ENCODE results near the gene PPARA.

PPARA gene

DNA sequence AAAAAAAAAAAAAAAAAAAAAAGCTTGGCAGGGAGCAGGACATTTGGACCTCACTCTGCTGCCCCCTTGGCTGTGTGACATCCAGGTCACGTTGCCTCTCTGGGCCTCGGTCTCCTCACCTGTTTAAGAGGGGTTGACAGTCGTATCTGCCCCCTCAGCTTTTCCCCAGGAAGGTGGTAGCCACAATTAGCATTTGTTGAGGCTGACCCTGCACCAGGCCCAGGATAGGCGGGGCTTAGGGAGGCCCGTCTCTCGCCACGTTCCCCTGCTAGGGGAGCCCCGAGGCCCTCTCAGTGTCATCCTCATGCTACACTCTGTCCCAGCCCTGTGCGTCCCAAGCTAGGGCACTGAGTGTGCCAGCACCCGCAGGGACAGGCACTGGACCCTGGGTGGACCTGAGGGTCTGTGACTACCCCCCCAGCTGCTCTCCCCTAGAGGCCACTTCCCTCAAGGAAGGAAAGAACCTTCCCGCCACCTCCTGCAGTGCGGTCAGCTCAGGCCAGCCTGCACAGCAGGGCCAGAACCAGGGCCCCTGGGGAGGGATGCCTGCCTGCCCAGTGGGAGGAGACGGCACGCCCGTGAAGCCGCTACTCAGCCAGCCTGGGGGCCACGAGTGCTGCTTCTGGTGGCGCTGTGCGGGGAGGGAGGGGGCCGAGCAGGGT lies 38.5 kb upstream of the PPARA start:
- no peak for TF ChIP-seq Cebpa-rat (IDR thresholded peaks at IDR 0.05)
- peaks cover 13 to 65% (median 39%) of the 10 kb centered on the region in 10 experiments; a peak in 19 of 20 replicates for H3K4me1 ChIP-seq
- H3K27ac ChIP-seq: peak overlapping the region in 1 of 11 experiments; percentile 20; a peak in 1 of 22 replicates
- H3K9me3 ChIP-seq (replicated peaks in 1 of 11): no peaks in the 10 kb centered on the region
- peaks cover 0 to 7% (median 0%) of the 10 kb centered on the region in 11 experiments; a peak in 1 of 22 replicates for H3K27me3 ChIP-seq
- H3K9ac ChIP-seq: peak overlapping the region in 3 of 11 experiments; percentile 17 to 44 (median 27); a peak in 3 of 22 replicates
- H3K36me3 ChIP-seq: peaks cover 0 to 31% (median 0%) of the 10 kb centered on the region in 11 experiments; a peak in 4 of 22 replicates
- H3K4me3 ChIP-seq: no peak overlapping the region
- H4K20me1 ChIP-seq: peaks cover 0 to 77% (median 7%) of the 10 kb centered on the region in 11 experiments; a peak in 8 of 22 replicates
- peak overlapping the region in 10 of 11 experiments; percentile 26 to 56 (median 38); a peak in 18 of 22 replicates for H3K4me2 ChIP-seq

DNA sequence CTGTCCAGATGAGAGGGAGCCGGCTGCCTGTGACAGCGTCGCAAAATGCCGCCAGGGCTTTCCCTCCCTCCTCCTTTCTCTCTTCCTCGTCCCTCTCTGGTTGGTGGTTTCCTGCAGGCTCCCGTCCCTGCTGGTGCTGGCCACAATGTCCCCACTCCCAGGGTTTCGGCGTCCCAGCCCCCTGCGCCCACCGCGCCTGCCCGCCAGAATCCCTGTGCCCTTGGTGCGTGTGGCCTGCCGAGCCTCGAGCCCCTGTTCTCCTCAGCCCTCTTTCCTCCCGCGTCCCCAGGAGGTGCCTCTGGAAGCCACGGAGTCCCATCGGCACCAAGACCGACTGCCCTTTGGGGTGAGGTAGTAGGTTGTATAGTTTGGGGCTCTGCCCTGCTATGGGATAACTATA lies 37.9 kb upstream of the PPARA start:
- H3K4me3 ChIP-seq: no peak overlapping the region
- peaks cover 0 to 7% (median 0%) of the 10 kb centered on the region in 11 experiments; a peak in 1 of 22 replicates for H3K27me3 ChIP-seq
- H3K4me2 ChIP-seq: peak overlapping the region in 9 of 11 experiments; percentile 32 to 56 (median 42); a peak in 14 of 22 replicates
- peak overlapping the region in 3 of 11 experiments; percentile 11 to 44 (median 27); a peak in 1 of 22 replicates for H3K9ac ChIP-seq
- H3K27ac ChIP-seq: no peak overlapping the region; a peak in 1 of 22 replicates
- peaks cover 0 to 71% (median 7%) of the 10 kb centered on the region in 11 experiments; a peak in 8 of 22 replicates for H4K20me1 ChIP-seq
- H3K9me3 ChIP-seq (replicated peaks in 1 of 11): no peaks in the 10 kb centered on the region
- H3K4me1 ChIP-seq: peaks cover 16 to 68% (median 44%) of the 10 kb centered on the region in 10 experiments; a peak in 19 of 20 replicates
- H3K36me3 ChIP-seq: peaks cover 0 to 25% (median 0%) of the 10 kb centered on the region in 11 experiments; a peak in 4 of 22 replicates
- no peak for TF ChIP-seq Cebpa-rat (IDR thresholded peaks at IDR 0.05)

DNA sequence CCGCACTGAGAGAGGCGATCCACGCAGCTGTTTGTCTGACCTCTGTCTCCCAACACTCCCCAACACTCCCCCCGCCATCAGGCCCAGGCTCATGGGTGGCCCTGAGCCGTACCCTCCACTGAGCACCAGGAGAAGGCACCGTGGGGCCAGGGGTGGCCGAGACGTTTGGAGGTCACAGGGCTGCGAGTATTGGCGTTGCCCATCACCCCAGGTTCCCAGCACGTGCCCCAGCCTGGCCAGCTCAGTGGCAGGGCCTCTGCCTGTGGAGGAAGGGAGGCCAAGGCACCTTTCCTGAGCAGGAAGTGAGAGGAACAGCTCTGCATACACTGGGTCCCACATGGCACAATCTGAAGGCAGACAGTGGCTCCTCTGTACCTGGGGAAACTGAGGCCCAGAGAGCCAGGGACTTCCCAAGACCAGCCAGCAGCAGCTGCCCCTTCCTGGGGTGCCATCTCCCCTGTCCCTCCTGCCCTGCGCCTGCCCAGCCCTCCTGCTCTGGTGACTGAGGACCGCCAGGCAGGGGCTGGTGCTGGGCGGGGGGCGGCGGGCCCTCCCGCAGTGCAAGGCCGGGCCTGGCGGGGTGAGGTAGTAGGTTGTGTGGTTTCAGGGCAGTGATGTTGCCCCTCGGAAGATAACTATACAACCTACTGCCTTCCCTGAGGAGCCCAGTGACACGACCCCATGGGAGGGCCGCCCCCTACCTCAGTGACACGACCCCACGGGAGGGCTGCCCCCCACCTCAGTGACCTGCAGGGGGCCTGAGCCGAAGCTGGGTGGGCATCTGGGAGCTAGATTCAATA lies 37.0 kb upstream of the PPARA start:
- peaks cover 0 to 24% (median 0%) of the 10 kb centered on the region in 11 experiments; a peak in 4 of 22 replicates for H3K36me3 ChIP-seq
- H3K27ac ChIP-seq: peak overlapping the region in 1 of 11 experiments; percentile 6; a peak in 1 of 22 replicates
- no peaks in the 10 kb centered on the region for H3K9me3 ChIP-seq (replicated peaks in 1 of 11)
- H3K9ac ChIP-seq: peak overlapping the region in 4 of 11 experiments; percentile 4 to 15 (median 8); a peak in 3 of 22 replicates
- peaks cover 0 to 7% (median 0%) of the 10 kb centered on the region in 11 experiments; a peak in 1 of 22 replicates for H3K27me3 ChIP-seq
- no peak overlapping the region for H3K4me3 ChIP-seq
- H3K4me2 ChIP-seq: 0 out of 22 replicates have a peak overlapping the region, but pooled peaks of 1 of the 11 experiments have one; percentile 2
- peaks cover 0 to 63% (median 7%) of the 10 kb centered on the region in 11 experiments; a peak in 8 of 22 replicates for H4K20me1 ChIP-seq
- no peak for TF ChIP-seq Cebpa-rat (IDR thresholded peaks at IDR 0.05)
- peaks cover 22 to 71% (median 47%) of the 10 kb centered on the region in 10 experiments for H3K4me1 ChIP-seq

DNA sequence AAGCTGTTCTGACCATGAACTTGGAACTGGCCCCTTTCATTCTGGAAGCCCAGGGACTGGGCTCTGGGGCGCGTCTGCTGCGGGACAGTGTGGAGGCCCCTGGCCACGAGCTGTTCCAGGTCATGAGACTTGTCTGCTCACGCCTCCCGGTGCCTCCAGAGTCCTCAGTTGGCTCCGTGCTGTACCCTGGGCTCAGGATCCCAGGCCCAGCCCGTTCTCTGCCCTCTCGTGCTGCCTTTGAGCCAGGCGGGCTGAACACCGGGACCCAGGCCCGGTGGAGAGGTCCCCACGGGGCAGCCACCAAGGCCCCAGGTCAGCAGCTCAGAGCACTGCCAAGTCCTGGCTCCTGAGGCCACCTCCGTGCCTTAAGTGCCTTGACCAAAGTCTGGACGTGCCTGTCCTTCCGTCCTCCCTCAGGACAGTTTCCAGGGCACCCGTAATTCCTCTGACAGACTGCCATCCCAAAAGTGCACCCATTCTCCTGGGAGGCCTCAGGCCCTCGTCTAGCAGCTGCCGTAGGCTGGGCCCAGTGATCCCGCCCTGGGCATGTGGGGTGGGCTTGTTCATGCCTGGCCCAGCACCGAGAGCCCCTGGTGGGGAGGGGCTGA lies 36.3 kb upstream of the PPARA start:
- H3K9me3 ChIP-seq (replicated peaks in 1 of 11): no peaks in the 10 kb centered on the region
- peaks cover 29 to 71% (median 51%) of the 10 kb centered on the region in 10 experiments for H3K4me1 ChIP-seq
- H3K36me3 ChIP-seq: peaks cover 0 to 22% (median 0%) of the 10 kb centered on the region in 11 experiments; a peak in 3 of 22 replicates
- peaks cover 0 to 7% (median 0%) of the 10 kb centered on the region in 11 experiments; a peak in 1 of 22 replicates for H3K27me3 ChIP-seq
- H3K27ac ChIP-seq: peak overlapping the region in 1 of 11 experiments; percentile 1; a peak in 1 of 22 replicates
- TF ChIP-seq Cebpa-rat (IDR thresholded peaks at IDR 0.05): no peak
- H3K4me3 ChIP-seq: no peak overlapping the region
- no peak overlapping the region for H3K4me2 ChIP-seq
- H4K20me1 ChIP-seq: peaks cover 0 to 56% (median 7%) of the 10 kb centered on the region in 11 experiments; a peak in 8 of 22 replicates
- H3K9ac ChIP-seq: peak overlapping the region in 3 of 11 experiments; percentile 1 to 47 (median 27); a peak in 1 of 22 replicates

DNA sequence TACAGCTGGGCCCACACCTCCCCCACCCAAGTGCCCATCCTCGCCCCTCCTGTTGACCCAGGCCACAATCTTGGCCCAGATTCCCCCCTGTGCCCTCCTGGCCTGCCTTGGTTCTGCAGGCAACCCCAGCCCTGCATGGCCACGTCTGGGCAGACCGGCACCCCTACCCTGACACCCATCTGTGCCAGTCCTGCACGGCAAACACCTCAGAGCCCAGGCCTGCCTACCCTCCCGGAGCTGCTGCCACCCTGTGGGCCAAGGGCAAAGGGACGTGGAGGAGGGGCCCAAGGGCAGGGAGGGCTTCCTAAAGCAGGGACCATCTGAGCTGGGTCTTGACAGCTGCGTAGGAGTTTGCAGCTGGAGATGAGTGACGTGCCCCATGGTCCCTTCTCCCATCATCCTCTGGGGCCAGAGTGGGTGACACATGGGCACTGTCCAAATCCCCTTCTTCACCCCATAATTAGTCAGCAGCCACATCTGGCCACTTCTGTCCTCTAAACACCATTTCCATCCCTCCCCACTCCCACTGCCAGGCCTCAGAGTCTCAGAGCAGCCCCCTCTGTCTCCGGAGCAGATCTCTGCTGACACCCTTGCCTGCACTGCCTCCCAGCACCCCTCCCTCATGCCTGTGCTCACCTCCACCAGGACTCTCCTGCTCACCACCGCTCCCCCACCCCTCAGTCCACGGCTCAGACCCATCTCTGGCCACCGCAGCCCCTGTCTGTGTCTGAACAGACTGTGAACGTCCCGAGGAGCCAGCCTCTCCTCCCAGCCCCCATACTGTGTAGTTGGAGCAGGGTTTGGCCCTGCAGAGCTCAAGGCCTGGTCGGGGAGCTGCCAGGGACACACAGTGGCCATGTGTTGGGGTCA lies 35.6 kb upstream of the PPARA start:
- Histone ChIP-seq H3K4me1 (peaks cover 37 to 73% (median 59%) of the 10 kb centered on the region in 10 experiments), H3K27ac (0 out of 22 replicates have a peak overlapping the region, but pooled peaks of 1 of the 11 experiments have one; percentile 1), H4K20me1 (peaks cover 0 to 48% (median 6%) of the 10 kb centered on the region in 11 experiments; a peak in 6 of 22 replicates), H3K4me2 (no peak overlapping the region), H3K9me3 (replicated peaks in 1 of 11) (no peaks in the 10 kb centered on the region), H3K27me3 (peaks cover 0 to 7% (median 0%) of the 10 kb centered on the region in 11 experiments; a peak in 1 of 22 replicates), H3K36me3 (peaks cover 0 to 14% (median 0%) of the 10 kb centered on the region in 11 experiments; a peak in 3 of 22 replicates), H3K4me3 (no peak overlapping the region), H3K9ac (peak overlapping the region in 3 of 11 experiments; percentile 7 to 27 (median 11); a peak in 1 of 22 replicates)
- TF ChIP-seq Cebpa-rat (IDR thresholded peaks at IDR 0.05): no peak

DNA sequence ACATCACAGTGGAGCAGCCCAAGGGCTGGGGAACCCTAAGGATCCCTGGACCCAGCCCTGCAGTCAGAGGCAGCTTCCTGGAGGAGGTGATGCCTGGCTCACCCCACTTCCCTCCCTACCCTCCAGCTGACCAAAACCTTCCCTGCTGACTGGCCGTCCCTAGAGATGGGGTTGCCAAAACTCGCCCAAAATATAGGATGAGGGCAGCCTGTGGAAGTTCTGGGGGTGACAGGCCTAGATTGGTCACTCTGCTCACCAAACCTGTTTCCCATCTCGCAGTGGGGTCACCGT lies 35.0 kb upstream of the PPARA start:
- Histone ChIP-seq H3K27me3 (peaks cover 0 to 7% (median 0%) of the 10 kb centered on the region in 11 experiments; a peak in 1 of 22 replicates), H4K20me1 (peaks cover 0 to 42% (median 6%) of the 10 kb centered on the region in 11 experiments; a peak in 6 of 22 replicates), H3K9ac (peak overlapping the region in 3 of 11 experiments; percentile 7 to 11 (median 11); a peak in 1 of 22 replicates), H3K4me1 (peaks cover 39 to 73% (median 60%) of the 10 kb centered on the region in 10 experiments), H3K4me3 (no peak overlapping the region), H3K9me3 (replicated peaks in 1 of 11) (no peaks in the 10 kb centered on the region), H3K4me2 (no peak overlapping the region), H3K27ac (no peak overlapping the region), H3K36me3 (peaks cover 0 to 12% (median 0%) of the 10 kb centered on the region in 11 experiments; a peak in 3 of 22 replicates)
- no peak for TF ChIP-seq Cebpa-rat (IDR thresholded peaks at IDR 0.05)

DNA sequence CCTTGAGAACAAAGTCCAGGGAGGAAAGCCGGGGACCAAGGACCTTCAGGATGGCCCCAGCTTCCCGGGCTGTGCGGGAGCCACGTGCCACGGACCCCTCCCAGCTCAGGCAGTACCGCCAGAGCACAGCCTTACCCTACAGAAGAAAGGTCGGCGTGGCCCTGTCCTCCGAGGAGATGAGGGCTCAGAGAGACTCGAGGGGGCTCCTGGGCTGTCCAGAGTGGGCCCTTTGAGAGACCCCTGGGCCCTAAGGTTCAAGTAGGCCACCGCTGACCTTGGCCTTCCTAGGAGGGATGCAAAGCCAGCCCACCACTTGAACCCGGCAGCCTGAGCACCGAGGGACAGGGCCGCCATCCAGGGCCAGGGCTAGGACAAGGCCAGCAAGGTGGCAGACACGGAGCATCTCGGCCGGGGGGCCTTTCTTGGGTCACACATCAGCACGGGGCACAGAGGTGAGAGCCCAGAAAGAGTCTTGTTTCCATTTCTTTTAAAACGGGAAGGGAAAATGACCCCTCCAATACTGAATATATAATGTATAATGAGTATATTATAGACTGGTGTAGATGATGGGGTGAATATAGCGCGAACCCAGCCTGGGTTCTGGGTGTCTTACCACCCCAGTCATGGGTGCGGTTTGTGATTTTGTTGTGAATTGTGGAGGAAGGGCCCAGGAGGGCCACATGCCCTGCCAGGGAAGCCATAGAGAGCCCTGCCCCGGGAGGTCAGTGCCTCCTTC lies 34.4 kb upstream of the PPARA start:
- peaks cover 0 to 12% (median 0%) of the 10 kb centered on the region in 11 experiments; a peak in 3 of 22 replicates for H3K36me3 ChIP-seq
- H4K20me1 ChIP-seq: peaks cover 0 to 36% (median 1%) of the 10 kb centered on the region in 11 experiments; a peak in 6 of 22 replicates
- H3K4me2 ChIP-seq: peak overlapping the region in 10 of 11 experiments; percentile 20 to 82 (median 72); a peak in 13 of 22 replicates
- H3K4me3 ChIP-seq: no peak overlapping the region
- H3K9ac ChIP-seq: 0 out of 22 replicates have a peak overlapping the region, but pooled peaks of 3 of the 11 experiments have one; percentile 11 to 55 (median 11)
- no peaks in the 10 kb centered on the region for H3K9me3 ChIP-seq (replicated peaks in 1 of 11)
- peaks cover 0 to 7% (median 0%) of the 10 kb centered on the region in 11 experiments; a peak in 1 of 22 replicates for H3K27me3 ChIP-seq
- H3K27ac ChIP-seq: no peak overlapping the region
- no peak for TF ChIP-seq Cebpa-rat (IDR thresholded peaks at IDR 0.05)
- peaks cover 39 to 73% (median 60%) of the 10 kb centered on the region in 10 experiments for H3K4me1 ChIP-seq

Data from BLaER1 treated with 17β-estradiol and CSF1 and Interleukin-3, amounts not matched to agents 10 nM and 100 nM (cell line).